Keratinocyte (primary cell): ENCODE measurements around the gene KIFAP3. TPM values are rescaled to one million over a fixed set of nuclear protein-coding genes. Genes with fewer than 3 reads are reported as not detected.
"Not testable (repeated sequence)": the region's sequence is repeated elsewhere in the genome, so short reads cannot be mapped to it uniquely, and the experiment has no call there.

Experiments used
- DNase-seq: peaks from one replicate; pipeline ENCODE4 v3.0.0-alpha.2; 2011; ENCODE audit warnings: low read depth, missing footprints, low spot score
- FAIRE-seq: peaks from 2 replicates; lab custom pipeline; 2011; peaks lifted over from hg19 to GRCh38; lab: Jason Lieb, UNC
- H2AFZ ChIP-seq: 2 replicates; pipeline ENCODE4 v1.6.0; 2012; ENCODE audit warnings: low read length, control low read depth, inconsistent platforms; ENCODE audit not compliant: control insufficient read depth
- H3K27ac ChIP-seq: 2 replicates; pipeline ENCODE4 v1.5.1; 2011; ENCODE audit warnings: low read length; ENCODE audit not compliant: control insufficient read depth, insufficient read depth
- H3K27me3 ChIP-seq: 3 replicates; pipeline ENCODE4 v1.6.0; 2011; ENCODE audit warnings: low read length; ENCODE audit not compliant: control insufficient read depth, insufficient read depth; ENCODE audit errors: extremely low read depth
- H3K36me3 ChIP-seq, 2 experiments: 2 replicates in 1 of 2; 3 replicates in 1 of 2; pipeline ENCODE4 v1.5.1; 2011; ENCODE audit warnings: low read length in 2 of 2, mild to moderate bottlenecking in 1 of 2; ENCODE audit not compliant: control insufficient read depth in 2 of 2, insufficient read depth in 2 of 2; ENCODE audit errors: extremely low read depth in 1 of 2
- H3K4me1 ChIP-seq: 3 replicates; pipeline ENCODE4 v1.5.1; 2011; ENCODE audit warnings: low read length; ENCODE audit not compliant: control insufficient read depth, insufficient read depth; ENCODE audit errors: extremely low read depth
- H3K4me2 ChIP-seq: 3 replicates; pipeline ENCODE4 v1.6.0; 2011; ENCODE audit warnings: low read depth, low read length; ENCODE audit not compliant: control insufficient read depth, insufficient read depth; ENCODE audit errors: extremely low read depth
- H3K4me3 ChIP-seq, 3 experiments: fragments of 200-600 bp in 1 of 3; sonication (generic) in 1 of 3; 2 replicates in 2 of 3; 3 replicates in 1 of 3; pipeline ENCODE4 v1.5.1; 2011 to 2016; ENCODE audit warnings: low read length in 3 of 3, mild to moderate bottlenecking in 3 of 3, control low read depth in 2 of 3, inconsistent platforms in 1 of 3, low read depth in 1 of 3, mixed read lengths in 1 of 3, mixed run types in 1 of 3, moderate library complexity in 1 of 3; ENCODE audit not compliant: control insufficient read depth in 2 of 3, insufficient read depth in 2 of 3; ENCODE audit errors: extremely low read depth in 1 of 3
- H3K79me2 ChIP-seq: 2 replicates; pipeline ENCODE4 v1.6.0; 2012; ENCODE audit warnings: low read length; ENCODE audit not compliant: control insufficient read depth, insufficient read depth
- H3K9ac ChIP-seq: 3 replicates; pipeline ENCODE4 v1.6.0; 2011; ENCODE audit warnings: low read length; ENCODE audit not compliant: control insufficient read depth, insufficient read depth; ENCODE audit errors: extremely low read depth
- H3K9me1 ChIP-seq: 3 replicates; pipeline ENCODE4 v1.6.0; 2011; ENCODE audit warnings: low read length; ENCODE audit not compliant: control insufficient read depth, insufficient read depth; ENCODE audit errors: extremely low read depth
- H3K9me3 ChIP-seq: 2 replicates; pipeline ENCODE4 v1.5.1; 2012; ENCODE audit warnings: low read depth, low read length; ENCODE audit not compliant: control insufficient read depth
- H4K20me1 ChIP-seq: 3 replicates; pipeline ENCODE4 v1.6.0; 2011; ENCODE audit warnings: low read length; ENCODE audit not compliant: control insufficient read depth, insufficient read depth; ENCODE audit errors: extremely low read depth
- CTCF ChIP-seq, 3 experiments: IDR thresholded peaks in 1 of 3; conservative IDR thresholded peaks in 1 of 3; optimal IDR thresholded peaks in 1 of 3; 2 replicates in 2 of 3; 3 replicates in 1 of 3; pipeline versions ENCODE3 to v1.5.1; 2011; ENCODE audit warnings: low read length in 3 of 3, mild to moderate bottlenecking in 3 of 3, moderate library complexity in 2 of 3, control low read depth in 1 of 3, inconsistent platforms in 1 of 3; ENCODE audit not compliant: insufficient read depth in 2 of 3; ENCODE audit errors: extremely low read depth in 1 of 3
- EZH2 ChIP-seq: IDR thresholded peaks from one replicate; pipeline ENCODE4 v1.6.1; 2012; ENCODE audit warnings: inconsistent platforms, mild to moderate bottlenecking, low read length, moderate library complexity
- dilution Hi-C: fragments of 300-500 bp; cut with MboI; formaldehyde crosslinking; loops from one replicate; pipeline ENCODE4 v1.7.0; 2020; ENCODE audit warnings: low sequenced_read_pairs; ENCODE audit not compliant: extremely low pct_ligation_motif_present
- polyA plus RNA-seq, 5 experiments: library from polyadenylated mRNA; depleted of rRNA in 3 of 5; stranded (reverse) in 3 of 5; stranded (forward) in 1 of 5; unstranded in 1 of 5; fragments of >200 nt; gene quantifications; 1 replicate in 1 of 5; 2 replicates in 3 of 5; 3 replicates in 1 of 5; pipeline versions ENCODE4 v1.2.1 to v1.2.3, GENCODE V29; 2011 to 2012; ENCODE audit warnings: missing spikeins in 2 of 5, low read depth in 1 of 5, low replicate concordance in 1 of 5

KIFAP3 gene
- polyA plus RNA-seq, 1 donor (not counting 4 experiments of a cell fraction or from before 2014, with no cell fraction given): 25.2 TPM

DNA sequence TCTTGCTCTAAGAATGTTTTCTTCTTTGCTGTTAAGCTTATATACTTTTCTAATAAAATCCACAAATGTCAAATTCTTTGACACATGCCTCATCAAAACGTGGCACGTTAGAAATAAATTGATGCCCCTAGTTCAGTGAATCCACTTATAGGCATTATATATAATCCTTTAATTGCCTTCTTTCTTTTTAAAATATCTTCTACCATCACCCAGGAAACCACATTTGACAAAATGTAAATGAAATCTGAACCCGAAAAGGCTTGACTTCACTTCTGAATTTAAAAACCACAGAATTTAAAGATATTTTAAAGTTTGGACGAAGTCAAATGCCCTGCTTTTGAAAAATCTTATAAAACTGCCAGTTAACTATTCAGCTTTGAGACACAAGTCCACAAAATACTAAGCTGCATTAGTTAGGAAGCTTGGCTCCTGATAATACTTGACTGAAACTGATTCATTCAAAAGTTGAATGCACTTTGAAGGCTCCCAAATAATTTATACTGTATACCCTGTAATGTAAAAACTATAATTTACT, 22.4 kb upstream of the KIFAP3 start:
- no peak for FAIRE-seq

DNA sequence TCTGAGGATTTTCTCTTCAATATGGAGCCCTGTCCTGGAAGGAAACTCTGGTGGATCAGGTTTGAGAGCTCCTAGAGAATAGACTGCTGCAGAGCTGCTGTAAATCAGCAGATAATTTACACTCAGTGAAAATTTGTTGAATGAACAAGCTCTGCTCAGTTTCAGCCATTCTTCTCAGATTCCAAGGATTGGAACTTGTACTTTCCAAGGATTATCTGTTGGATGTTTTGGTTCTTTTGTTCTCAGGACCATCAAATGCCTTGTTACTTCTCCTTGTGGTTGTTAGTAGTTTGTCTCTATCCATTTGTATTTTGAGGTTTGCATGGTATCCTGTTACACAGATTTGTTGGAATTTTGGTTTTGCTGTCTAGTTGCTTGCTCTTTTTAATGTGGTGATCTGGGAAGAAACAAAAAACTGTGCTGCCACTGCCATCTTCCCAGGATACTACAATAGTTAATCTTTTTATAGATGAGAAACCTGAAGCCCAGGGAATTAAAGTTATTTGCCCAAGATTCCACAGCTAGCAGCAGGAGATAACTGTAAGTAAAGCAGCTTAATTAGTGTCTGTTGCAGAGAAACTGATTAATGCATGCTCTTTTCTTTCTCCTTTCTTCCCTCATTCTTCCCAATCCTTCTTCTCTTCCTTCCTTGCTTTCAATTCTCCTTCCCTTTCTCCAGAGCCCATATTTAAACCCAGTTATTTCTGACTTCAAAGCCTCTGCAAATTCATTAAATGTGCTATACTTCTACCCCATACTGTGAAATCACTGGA, 21.7 kb upstream of the KIFAP3 start:
- no peak for TF ChIP-seq EZH2
- TF ChIP-seq CTCF (optimal IDR thresholded peaks at IDR 0.05 in 1 of 3, IDR thresholded peaks at IDR 0.05 in 1 of 3, conservative IDR thresholded peaks at IDR 0.05 in 1 of 3; ENCODE audit: extremely low read depth in 1 of 3, insufficient read depth in 2 of 3, low read length in 3 of 3): no peak
- dilution Hi-C loops: no loop called here

More for the DNA sequence above, 22.4 kb upstream of the KIFAP3 start:
- H4K20me1 ChIP-seq: no peaks in the 10 kb centered on the region
- TF ChIP-seq CTCF (optimal IDR thresholded peaks at IDR 0.05 in 1 of 3, IDR thresholded peaks at IDR 0.05 in 1 of 3, conservative IDR thresholded peaks at IDR 0.05 in 1 of 3; ENCODE audit: extremely low read depth in 1 of 3, insufficient read depth in 2 of 3, low read length in 3 of 3): no peak
- TF ChIP-seq EZH2: no peak
- H2AFZ ChIP-seq: no peak overlapping the region
- H3K4me3 ChIP-seq: no peak overlapping the region
- H3K4me2 ChIP-seq: no peak overlapping the region
- H3K27me3 ChIP-seq: no peaks in the 10 kb centered on the region
- DNase-seq: no peak
- no peaks in the 10 kb centered on the region for H3K4me1 ChIP-seq
- H3K27ac ChIP-seq: no peak overlapping the region
- dilution Hi-C loops: no loop called here
- H3K9ac ChIP-seq: no peak overlapping the region
- no peaks in the 10 kb centered on the region for H3K9me1 ChIP-seq
- no peaks in the 10 kb centered on the region for H3K36me3 ChIP-seq
- H3K79me2 ChIP-seq: no peaks in the 10 kb centered on the region
- H3K9me3 ChIP-seq: no peaks in the 10 kb centered on the region

GRCh38 chr1:170094697-170095616, 20.5 kb upstream of the KIFAP3 start:
- H3K79me2 ChIP-seq, H3K4me2 ChIP-seq, H3K36me3 ChIP-seq, dilution Hi-C loops, H2AFZ ChIP-seq, H3K9me3 ChIP-seq, H3K9ac ChIP-seq, H3K9me1 ChIP-seq, H3K4me1 ChIP-seq, H3K27me3 ChIP-seq, H3K27ac ChIP-seq, H3K4me3 ChIP-seq, FAIRE-seq, DNase-seq, H4K20me1 ChIP-seq: not testable (repeated sequence)

More for the DNA sequence above, 21.7 kb upstream of the KIFAP3 start:
- no peaks in the 10 kb centered on the region for H3K27me3 ChIP-seq
- no peak overlapping the region for H3K27ac ChIP-seq
- H3K79me2 ChIP-seq: no peaks in the 10 kb centered on the region
- DNase-seq (no peak), FAIRE-seq (no peak)
- H3K9me1 ChIP-seq: no peaks in the 10 kb centered on the region
- H3K9me3 ChIP-seq: no peaks in the 10 kb centered on the region
- H4K20me1 ChIP-seq: no peaks in the 10 kb centered on the region
- no peak overlapping the region for H3K4me2 ChIP-seq
- H3K4me3 ChIP-seq: no peak overlapping the region
- no peak overlapping the region for H3K9ac ChIP-seq
- no peak overlapping the region for H2AFZ ChIP-seq
- H3K36me3 ChIP-seq: no peaks in the 10 kb centered on the region
- H3K4me1 ChIP-seq: no peaks in the 10 kb centered on the region
